Activated naive CD8-positive, alpha-beta T cell treated with anti-CD3 and anti-CD28 coated beads, Interleukin-2, amount 50 U/mL, for 16 hours (primary cell): ENCODE data around the gene DCAF6.
"Not testable (repeated sequence)": the region's sequence is repeated elsewhere in the genome, so short reads cannot be mapped to it uniquely, and the experiment has no call there.

ENCODE experiments used
- DNase-seq: peaks from one replicate; pipeline ENCODE4 v3.0.0-alpha.2; 2020; ENCODE audit warnings: low read depth, low spot score

Gene DCAF6

GRCh38 chr1:168009322-168009721 is 72.8 kb downstream of the DCAF6 start:
- no peak for DNase-seq

GRCh38 chr1:168019407-168019806 is 82.9 kb downstream of the DCAF6 start:
- no peak for DNase-seq

GRCh38 chr1:168031198-168031597 is 94.7 kb downstream of the DCAF6 start:
- no peak for DNase-seq

GRCh38 chr1:168031627-168032026 is 95.1 kb downstream of the DCAF6 start:
- DNase-seq: no peak

- no peak for DNase-seq
These were observed 95.5 kb downstream of the DCAF6 start for GRCh38 chr1:168032029-168032428.

- no peak for DNase-seq
These were observed 98.9 kb downstream of the DCAF6 start for GRCh38 chr1:168035345-168035744.

- no peak for DNase-seq
These were observed 105.9 kb downstream of the DCAF6 start for GRCh38 chr1:168042362-168042761.

- no peak for DNase-seq
These were observed 108.8 kb downstream of the DCAF6 start for GRCh38 chr1:168045311-168045710.

GRCh38 chr1:168050307-168050706 is 113.8 kb downstream of the DCAF6 start:
- no peak for DNase-seq

- DNase-seq: no peak
These were observed 114.4 kb downstream of the DCAF6 start for GRCh38 chr1:168050880-168051279.

GRCh38 chr1:168053681-168054080 is 117.2 kb downstream of the DCAF6 start:
- DNase-seq: no peak

GRCh38 chr1:168054117-168054516 is 117.6 kb downstream of the DCAF6 start:
- no peak for DNase-seq

GRCh38 chr1:168056152-168056551 is 119.7 kb downstream of the DCAF6 start:
- not testable (repeated sequence) for DNase-seq

- no peak for DNase-seq
These were observed 120.9 kb downstream of the DCAF6 start for GRCh38 chr1:168057355-168057754.

- no peak for DNase-seq
These were observed 121.4 kb downstream of the DCAF6 start for GRCh38 chr1:168057921-168058320.

- DNase-seq: no peak
These were observed 127.7 kb downstream of the DCAF6 start for GRCh38 chr1:168064216-168064615.

- DNase-seq: no peak
These were observed 129.0 kb downstream of the DCAF6 start for GRCh38 chr1:168065506-168065905.

GRCh38 chr1:168069384-168069783 is 132.9 kb downstream of the DCAF6 start:
- DNase-seq: no peak

GRCh38 chr1:168079761-168080160 is 143.3 kb downstream of the DCAF6 start:
- DNase-seq: no peak

- no peak for DNase-seq
These were observed 145.0 kb downstream of the DCAF6 start for GRCh38 chr1:168081373-168082007.

- DNase-seq: peak; percentile 27
These were observed 145.8 kb downstream of the DCAF6 start for GRCh38 chr1:168082008-168082876.

GRCh38 chr1:168083456-168084325 is 147.2 kb downstream of the DCAF6 start:
- DNase-seq: no peak
